Progenitor cell of endocrine pancreas (in vitro differentiated cells): ENCODE measurements around the gene RRP1B. TPM values are rescaled to one million over a fixed set of nuclear protein-coding genes. Genes with fewer than 3 reads are reported as not detected.

Source experiments
- DNase-seq: peaks from one replicate; pipeline ENCODE4 v3.0.0; 2021; ENCODE audit warnings: low spot score; ENCODE audit not compliant: unreplicated experiment
- H3K27ac Mint-ChIP-seq: 2 replicates; pipeline ENCODE4 v1.8.0; 2021; ENCODE audit warnings: mild to moderate bottlenecking, moderate library complexity, mixed read lengths
- H3K27me3 Mint-ChIP-seq: 2 replicates; pipeline ENCODE4 v1.8.0; 2021; ENCODE audit warnings: mixed read lengths
- H3K36me3 Mint-ChIP-seq: 2 replicates; pipeline ENCODE4 v1.8.0; 2022; ENCODE audit warnings: mixed read lengths; ENCODE audit not compliant: insufficient read depth
- H3K4me1 Mint-ChIP-seq: 2 replicates; pipeline ENCODE4 v1.8.0; 2021; ENCODE audit warnings: low read depth, mixed read lengths
- H3K4me3 Mint-ChIP-seq: 2 replicates; pipeline ENCODE4 v1.8.0; 2021; ENCODE audit warnings: low read depth, mild to moderate bottlenecking, moderate library complexity, mixed read lengths
- H3K9me3 Mint-ChIP-seq: 2 replicates; pipeline ENCODE4 v1.8.0; 2021; ENCODE audit warnings: low read depth, mixed read lengths
- total RNA-seq: library from RNA; stranded (reverse); gene quantifications from 2 replicates; pipeline ENCODE4 v1.2.1, GENCODE V29; 2021
- TF ChIP-seq, protein P1 (sequence below): fragments of 200-600 bp; sonication (generic); IDR thresholded peaks from one replicate; pipeline ENCODE4 v1.5.0; 2021; ENCODE audit warnings: antibody characterized with exemption, mild to moderate bottlenecking; ENCODE audit not compliant: unreplicated experiment

The RRP1B gene
- total RNA-seq, 1 donor from 2014 or later: 38.0 TPM

DNA sequence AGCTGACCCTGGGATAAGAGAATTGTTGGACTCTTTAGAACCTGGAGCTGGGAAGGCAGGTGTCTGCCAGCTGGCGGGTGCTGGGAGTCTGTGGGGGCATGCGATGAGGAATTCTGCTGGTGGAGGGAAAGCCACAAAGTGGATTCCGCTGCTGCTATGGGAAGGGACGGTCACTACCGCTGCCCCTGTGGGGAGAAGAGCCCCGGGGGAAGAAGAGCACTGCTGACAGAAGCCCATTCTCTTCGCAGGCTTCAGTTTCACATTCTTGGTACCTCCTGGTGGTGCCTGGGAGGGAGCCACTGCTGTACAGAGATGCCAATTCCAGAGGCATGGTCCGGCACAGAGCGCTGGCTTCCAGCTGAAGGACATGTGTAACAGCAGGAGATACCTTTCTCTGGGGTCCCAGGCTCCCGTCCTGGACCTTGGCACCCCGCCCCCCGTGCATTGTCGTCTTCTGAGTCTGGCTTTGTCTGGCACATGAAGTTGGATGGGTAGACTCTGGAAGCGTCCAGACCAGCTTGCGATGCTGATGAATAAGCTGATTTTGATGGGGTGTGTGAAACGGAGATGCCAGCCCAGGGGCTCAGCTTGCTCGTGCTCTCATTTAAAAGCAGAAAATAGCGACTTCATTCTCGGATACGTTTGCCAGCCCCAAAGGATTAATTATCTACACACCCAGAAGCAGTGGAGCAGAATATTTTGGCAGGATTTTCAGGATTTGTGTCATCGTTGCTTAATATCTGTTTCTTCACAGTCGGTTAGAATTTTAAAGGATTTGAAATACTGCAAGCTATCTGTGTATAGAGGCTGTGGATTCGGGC, 72.7 kb downstream of the RRP1B start:
- peaks cover 11% of the 10 kb centered on the region for H3K4me1 Mint-ChIP-seq
- H3K27ac Mint-ChIP-seq: no peak overlapping the region
- peaks cover 3% of the 10 kb centered on the region for H3K36me3 Mint-ChIP-seq
- no peaks in the 10 kb centered on the region for H3K27me3 Mint-ChIP-seq
- no peak overlapping the region for H3K4me3 Mint-ChIP-seq
- no peak for DNase-seq
- H3K9me3 Mint-ChIP-seq: no peaks in the 10 kb centered on the region
- TF ChIP-seq, protein P1, sequence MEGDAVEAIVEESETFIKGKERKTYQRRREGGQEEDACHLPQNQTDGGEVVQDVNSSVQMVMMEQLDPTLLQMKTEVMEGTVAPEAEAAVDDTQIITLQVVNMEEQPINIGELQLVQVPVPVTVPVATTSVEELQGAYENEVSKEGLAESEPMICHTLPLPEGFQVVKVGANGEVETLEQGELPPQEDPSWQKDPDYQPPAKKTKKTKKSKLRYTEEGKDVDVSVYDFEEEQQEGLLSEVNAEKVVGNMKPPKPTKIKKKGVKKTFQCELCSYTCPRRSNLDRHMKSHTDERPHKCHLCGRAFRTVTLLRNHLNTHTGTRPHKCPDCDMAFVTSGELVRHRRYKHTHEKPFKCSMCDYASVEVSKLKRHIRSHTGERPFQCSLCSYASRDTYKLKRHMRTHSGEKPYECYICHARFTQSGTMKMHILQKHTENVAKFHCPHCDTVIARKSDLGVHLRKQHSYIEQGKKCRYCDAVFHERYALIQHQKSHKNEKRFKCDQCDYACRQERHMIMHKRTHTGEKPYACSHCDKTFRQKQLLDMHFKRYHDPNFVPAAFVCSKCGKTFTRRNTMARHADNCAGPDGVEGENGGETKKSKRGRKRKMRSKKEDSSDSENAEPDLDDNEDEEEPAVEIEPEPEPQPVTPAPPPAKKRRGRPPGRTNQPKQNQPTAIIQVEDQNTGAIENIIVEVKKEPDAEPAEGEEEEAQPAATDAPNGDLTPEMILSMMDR: no peak

DNA sequence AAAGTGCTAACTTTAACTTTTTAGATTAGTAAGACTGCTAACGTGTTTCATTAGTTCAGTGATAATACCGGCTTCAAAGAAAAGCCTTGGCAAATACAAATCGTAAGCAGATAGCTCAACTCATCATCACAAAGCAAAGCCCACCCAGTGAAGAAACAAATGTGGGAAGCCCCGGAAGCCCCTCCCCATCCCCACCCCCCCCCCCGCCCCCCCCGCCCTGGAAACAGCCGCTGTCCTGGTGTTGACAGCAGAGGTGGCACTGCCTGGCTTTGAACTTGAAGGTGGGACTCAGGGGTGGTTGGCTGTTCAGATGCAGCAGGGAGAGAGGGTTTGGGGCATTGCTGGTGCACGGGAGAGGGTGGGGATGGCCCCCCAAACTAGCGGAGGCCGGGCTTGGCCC, 73.7 kb downstream of the RRP1B start:
- peaks cover 3% of the 10 kb centered on the region for H3K36me3 Mint-ChIP-seq
- no peak overlapping the region for H3K4me3 Mint-ChIP-seq
- TF ChIP-seq, protein P1: no peak
- H3K4me1 Mint-ChIP-seq: peaks cover 11% of the 10 kb centered on the region
- H3K9me3 Mint-ChIP-seq: no peaks in the 10 kb centered on the region
- DNase-seq: no peak
- H3K27me3 Mint-ChIP-seq: no peaks in the 10 kb centered on the region
- H3K27ac Mint-ChIP-seq: no peak overlapping the region

DNA sequence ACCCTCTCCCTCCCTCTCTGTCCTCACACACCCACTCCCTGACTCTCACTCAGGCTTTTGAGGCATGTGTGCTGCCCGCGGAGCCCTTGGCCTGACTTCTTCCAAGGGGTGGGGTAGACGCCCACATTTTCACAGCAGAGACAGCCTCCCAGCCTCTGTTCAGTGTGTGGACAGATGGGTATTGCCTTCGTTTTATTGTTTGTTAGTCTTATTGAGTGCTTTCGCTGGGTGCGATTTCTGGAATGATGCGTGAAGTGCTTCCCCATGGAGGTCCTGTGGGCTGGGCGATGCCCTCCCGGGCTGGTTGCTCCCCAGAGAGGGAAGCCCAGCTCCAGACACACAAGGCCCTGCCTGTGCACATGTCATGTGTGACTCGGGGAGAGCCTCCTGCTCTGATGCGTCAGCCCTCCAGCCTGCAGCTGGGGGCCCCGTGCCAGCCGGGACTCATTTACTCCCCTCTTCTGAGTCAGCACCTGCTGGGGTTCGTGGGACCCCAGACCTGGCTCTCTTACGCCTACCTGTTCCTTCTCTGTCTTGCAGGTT, 74.2 kb downstream of the RRP1B start:
- H3K27ac Mint-ChIP-seq: no peak overlapping the region
- TF ChIP-seq, protein P1: no peak
- no peak overlapping the region for H3K4me3 Mint-ChIP-seq

DNA sequence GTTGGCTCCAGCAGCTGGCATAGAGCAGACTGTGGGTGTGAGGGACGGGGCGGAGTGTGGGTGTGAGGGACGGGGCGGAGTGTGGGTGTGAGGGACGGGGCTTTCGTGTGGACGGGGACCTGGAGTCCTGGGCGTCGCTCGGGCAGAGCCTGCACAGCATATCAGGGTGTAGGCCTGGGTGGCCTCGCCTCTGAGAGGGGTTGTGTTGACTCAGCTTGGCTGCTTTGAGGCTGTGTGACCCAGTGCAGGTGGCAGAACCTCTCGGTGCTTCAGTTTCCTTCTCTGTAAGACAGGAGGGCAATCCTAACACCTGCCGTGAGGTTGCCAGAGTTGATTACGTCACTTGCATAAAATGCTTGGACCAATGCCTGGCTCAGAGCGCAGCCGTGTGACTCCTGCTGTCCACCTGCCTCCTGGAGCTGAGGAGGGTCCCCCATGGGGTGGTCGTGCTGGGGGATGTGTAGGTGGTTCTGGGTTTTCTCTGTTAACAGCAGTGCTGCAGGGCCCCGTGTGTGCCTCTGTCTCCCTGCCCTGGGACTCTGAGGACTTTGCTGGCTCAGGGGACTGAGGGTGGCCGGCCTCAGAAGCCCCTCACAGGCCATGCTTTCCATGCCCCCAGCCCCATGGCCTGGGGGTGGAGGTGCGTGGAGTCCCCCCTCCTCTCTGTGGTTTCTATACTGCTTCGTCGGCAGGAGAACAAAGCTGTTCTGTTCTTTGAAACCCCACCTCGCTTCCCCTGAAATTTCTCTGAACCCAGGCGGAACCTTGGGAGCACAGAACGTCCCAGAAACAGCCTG, 75.0 kb downstream of the RRP1B start:
- TF ChIP-seq, protein P1: no peak
- H3K27ac Mint-ChIP-seq: no peak overlapping the region
- no peak for DNase-seq
- no peaks in the 10 kb centered on the region for H3K27me3 Mint-ChIP-seq
- H3K4me1 Mint-ChIP-seq: peaks cover 6% of the 10 kb centered on the region
- H3K9me3 Mint-ChIP-seq: no peaks in the 10 kb centered on the region
- H3K36me3 Mint-ChIP-seq: peaks cover 3% of the 10 kb centered on the region
- no peak overlapping the region for H3K4me3 Mint-ChIP-seq

More for the DNA sequence above, 74.2 kb downstream of the RRP1B start:
- Mint-ChIP-seq H3K36me3 (peaks cover 3% of the 10 kb centered on the region), H3K27me3 (no peaks in the 10 kb centered on the region), H3K4me1 (peaks cover 9% of the 10 kb centered on the region), H3K9me3 (no peaks in the 10 kb centered on the region)
- no peak for DNase-seq

DNA sequence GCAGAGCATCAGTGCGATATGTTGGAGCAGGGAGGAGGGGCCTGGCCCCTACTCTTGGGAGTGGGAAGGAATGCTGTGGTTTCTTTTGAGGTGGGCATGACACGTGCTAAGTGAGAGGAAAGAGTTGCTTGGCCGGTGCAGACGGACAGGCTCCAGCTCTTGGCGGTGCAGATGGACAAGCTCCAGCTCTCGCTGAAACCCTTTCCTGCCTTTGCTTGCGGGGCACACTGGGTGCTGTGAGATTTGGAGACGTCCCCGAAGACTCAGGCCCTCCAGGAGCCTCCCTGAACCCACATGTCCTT, 75.5 kb downstream of the RRP1B start:
- Mint-ChIP-seq H3K27ac (no peak overlapping the region), H3K36me3 (peaks cover 3% of the 10 kb centered on the region), H3K4me1 (peaks cover 3% of the 10 kb centered on the region), H3K9me3 (no peaks in the 10 kb centered on the region), H3K27me3 (no peaks in the 10 kb centered on the region), H3K4me3 (no peak overlapping the region)
- TF ChIP-seq, protein P1: no peak
- DNase-seq: no peak
